ENCODE results near the gene ALDOA. TPM values are rescaled to one million over a fixed set of nuclear protein-coding genes. Genes with fewer than 3 reads are reported as not detected.

The ALDOA gene
- total and polyA plus RNA-seq, 9 of the 15 experiments (the other 6 are each of a cell fraction or from before 2014, with no cell fraction given) = 311 to 2,224 (median 1,293) TPM

- FAIRE-seq (no peak), DNase-seq (ENCODE audit: extremely low read depth in 1 of 4, low spot score in 3 of 4) (no peak), ATAC-seq (no peak)
- Histone ChIP-seq H3K4me2 (ENCODE audit: insufficient read depth, low read length) (no peak overlapping the region), H3K27me3 (ENCODE audit: control insufficient read depth in 2 of 2, insufficient read depth in 2 of 2, low read length in 2 of 2) (no peaks in the 10 kb centered on the region), H3K9me3 (replicated peaks; ENCODE audit: control insufficient read depth, insufficient read depth, low read depth, low read length) (no peaks in the 10 kb centered on the region), H3K36me3 (ENCODE audit: control insufficient read depth, insufficient read depth, low read length) (peaks cover 66% of the 10 kb centered on the region; the same call in 2 of the 3 replicates), H3K27ac (ENCODE audit: extremely low read depth, low read depth, low read length) (no peak overlapping the region), H3K9me1 (ENCODE audit: control insufficient read depth, insufficient read depth, low read length) (no peaks in the 10 kb centered on the region), H3K9ac (ENCODE audit: insufficient read depth in 1 of 2, low read depth in 2 of 2, low read length in 2 of 2) (no peak overlapping the region), H3K79me2 (ENCODE audit: control insufficient read depth, insufficient read depth, low read length) (peaks cover 10% of the 10 kb centered on the region), H4K20me1 (replicated peaks; ENCODE audit: control insufficient read depth, insufficient read depth, low read length) (no peaks in the 10 kb centered on the region), H2AFZ (ENCODE audit: low read depth, low read length) (no peak overlapping the region), H3K4me1 (replicated peaks in 1 of 2; ENCODE audit: control insufficient read depth in 2 of 2, insufficient read depth in 2 of 2, low read length in 2 of 2) (peaks cover 0 to 28% of the 10 kb centered on the region in 2 experiments; a peak in 3 of 5 replicates), H3K4me3 (no peak overlapping the region)
- peak in 1 of 3 experiments; percentile 66 for TF ChIP-seq YY1 (IDR thresholded peaks at IDR 0.05; ENCODE audit: borderline replicate concordance in 1 of 3, control insufficient read depth in 1 of 3, extremely low read depth in 1 of 3, insufficient read depth in 3 of 3, insufficient read length in 1 of 3, insufficient replicate concordance in 2 of 3, low read depth in 1 of 3, low read length in 2 of 3)
- no peak for TF ChIP-seq HNRNPL (IDR thresholded peaks at IDR 0.05; ENCODE audit: low read depth, low read length)
- peak; percentile 53; the same call in 1 of the 2 replicates for TF ChIP-seq RBFOX2 (IDR thresholded peaks at IDR 0.05; ENCODE audit: low read depth, low read length)
- no peak for TF ChIP-seq MXD1 (CRISPR knock-in tag; IDR thresholded peaks at IDR 0.05; ENCODE audit: borderline replicate concordance, poor library complexity, severe bottlenecking)
- peak; percentile 30; the same call in 1 of the 2 replicates for TF ChIP-seq ATF3 (IDR thresholded peaks at IDR 0.05)
- TF ChIP-seq ATF3 (CRISPR knock-in tag; conservative IDR thresholded peaks at IDR 0.05) = no peak
- TF ChIP-seq CEBPG (CRISPR knock-in tag; IDR thresholded peaks at IDR 0.05) = no peak
- TF ChIP-seq CEBPG (tag; conservative IDR thresholded peaks at IDR 0.05 in 1 of 2, IDR thresholded peaks at IDR 0.05 in 1 of 2) = peak in 1 of 2 experiments; percentile 42; a peak in 1 of 4 replicates
- intact Hi-C loops (cut with micrococcal nuclease) = no loop called here
- in situ Hi-C loops (cut with MboI) = no loop called here
- BruUV-seq (replicated peaks) = no TSS peak
- ChIA-PET POLR2A (interaction anchor here (1.4 to 1.7 kb wide), 2 partner anchors 10 to 19 kb away, joined by 6 to 9 read pairs; partner anchors contain the start of gene ALDOA), CTCF (ENCODE audit: low intra/inter-chr PET ratio) (no interaction called here)
- 80% methylated on average over 11 of the region's 17 CpGs for WGBS (ENCODE audit: insufficient coverage, low coverage, missing lambda C conversion rate)
These were observed 19.2 kb downstream of the ALDOA start for GRCh38 chr16:30084816-30085159.

Data from K562 (cell line).